Endodermal cell (in vitro differentiated cells): ENCODE data around the gene SMOC2. TPM values are rescaled to one million over a fixed set of nuclear protein-coding genes. Genes with fewer than 3 reads are reported as not detected.

Experiments used
- DNase-seq: peaks from one replicate; pipeline ENCODE4 v3.0.0-alpha.2; 2017
- H3K27ac ChIP-seq: 2 replicates; pipeline ENCODE4 v1.5.1; 2013; ENCODE audit warnings: mild to moderate bottlenecking, low read depth, low read length, moderate library complexity
- H3K27me3 ChIP-seq: 2 replicates; pipeline ENCODE4 v1.6.1; 2013; ENCODE audit warnings: mild to moderate bottlenecking, low read length, moderate library complexity; ENCODE audit not compliant: insufficient read depth, control insufficient read depth, poor library complexity, severe bottlenecking
- H3K36me3 ChIP-seq: 2 replicates; pipeline ENCODE4 v1.7.0; 2013; ENCODE audit warnings: mild to moderate bottlenecking, low read length, moderate library complexity; ENCODE audit not compliant: control insufficient read depth, insufficient read depth
- H3K4me1 ChIP-seq: one replicate; pipeline ENCODE4 v1.7.0; 2013; ENCODE audit warnings: low read length; ENCODE audit not compliant: control insufficient read depth, insufficient read depth
- H3K4me3 ChIP-seq: 2 replicates; pipeline ENCODE4 v1.5.1; 2013; ENCODE audit warnings: mild to moderate bottlenecking, low read length, moderate library complexity
- H3K9ac ChIP-seq: 2 replicates; pipeline ENCODE4 v1.6.1; 2013; ENCODE audit warnings: mild to moderate bottlenecking, low read length, moderate library complexity; ENCODE audit not compliant: poor library complexity, severe bottlenecking; ENCODE audit errors: extremely low read depth
- H3K9me3 ChIP-seq: 2 replicates; pipeline ENCODE4 v1.6.1; 2013; ENCODE audit warnings: mild to moderate bottlenecking, low read length, moderate library complexity; ENCODE audit not compliant: control insufficient read depth
- H3K27ac Mint-ChIP-seq: 2 replicates; pipeline ENCODE4 v1.8.0; 2020; ENCODE audit warnings: mixed read lengths
- H3K27me3 Mint-ChIP-seq: 2 replicates; pipeline ENCODE4 v1.8.0; 2021; ENCODE audit warnings: mild to moderate bottlenecking, mixed read lengths; ENCODE audit not compliant: insufficient read depth
- H3K36me3 Mint-ChIP-seq: 2 replicates; pipeline ENCODE4 v1.8.0; 2020; ENCODE audit warnings: low read depth, mixed read lengths
- H3K4me1 Mint-ChIP-seq: 2 replicates; pipeline ENCODE4 v1.8.0; 2020; ENCODE audit warnings: mixed read lengths
- H3K4me3 Mint-ChIP-seq: 2 replicates; pipeline ENCODE4 v1.8.0; 2020; ENCODE audit warnings: mild to moderate bottlenecking, moderate library complexity, mixed read lengths
- H3K9me3 Mint-ChIP-seq: 2 replicates; pipeline ENCODE4 v1.8.0; 2020; ENCODE audit warnings: mild to moderate bottlenecking, mixed read lengths
- WGBS, 2 experiments: methylation state at CpG; one replicate each; pipeline versions ENCODE4 v1.1.5 to v1.1.7; 2013; ENCODE audit warnings: missing lambda C conversion rate in 2 of 2, mixed read lengths in 1 of 2; ENCODE audit not compliant: insufficient coverage in 1 of 2, insufficient read length in 1 of 2; 5-methylcytosine and 5-hydroxymethylcytosine counted together
- total RNA-seq, 2 donors: library from RNA; stranded (reverse); fragmentation: NEBNext Ultra II Directional in 1 of 2; extraction: Animal tissue kit (Norgen Biotek cat#: 25700) in 1 of 2; gene quantifications; 2 replicates in 1 of 2; 3 replicates in 1 of 2; pipeline ENCODE4 v1.2.1, GENCODE V29; 2021
- TF ChIP-seq, protein P1 (sequence below): fragments of 200-600 bp; sonication (generic); conservative IDR thresholded peaks from 2 replicates; pipeline ENCODE4 v1.5.0; 2021; ENCODE audit warnings: antibody characterized with exemption, mild to moderate bottlenecking

Gene SMOC2
- total RNA-seq, 2 donors from 2014 or later: 0.20 TPM; not detected in 1

DNA sequence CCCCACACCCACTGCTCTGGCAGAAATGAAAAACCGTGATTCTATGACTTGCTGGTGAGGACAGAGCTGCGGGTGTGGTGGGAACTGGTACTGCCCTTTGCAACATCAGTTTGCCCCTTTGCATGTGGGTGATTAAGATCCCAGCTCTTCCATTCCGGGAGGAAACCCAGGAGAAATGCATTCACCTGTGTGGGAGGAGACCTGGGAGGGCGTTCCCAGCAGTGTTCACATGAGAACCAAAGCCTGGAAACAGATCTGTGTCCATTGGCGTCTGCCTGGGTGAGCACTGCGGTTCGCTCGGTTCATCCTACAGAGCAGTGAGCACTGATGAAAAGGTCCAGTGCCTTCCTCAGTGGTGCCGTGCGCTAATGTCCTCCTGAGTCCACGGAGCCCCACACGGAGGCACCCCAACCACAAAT is 89.7 kb downstream of the SMOC2 start:
- Histone ChIP-seq H3K9me3 (no peaks in the 10 kb centered on the region), H3K36me3 (no peaks in the 10 kb centered on the region), H3K27me3 (no peaks in the 10 kb centered on the region), H3K4me1 (no peaks in the 10 kb centered on the region), H3K9ac (no peak overlapping the region), H3K4me3 (no peak overlapping the region), H3K27ac (no peak overlapping the region)
- Mint-ChIP-seq H3K27ac (no peak overlapping the region), H3K9me3 (no peaks in the 10 kb centered on the region), H3K36me3 (no peaks in the 10 kb centered on the region), H3K27me3 (peaks cover 2% of the 10 kb centered on the region), H3K4me1 (no peaks in the 10 kb centered on the region), H3K4me3 (no peak overlapping the region)
- no peak for DNase-seq
- WGBS, 2 experiments: 86 to 89% methylated on average over 6 to 12 of the region's 12 CpGs
- TF ChIP-seq, protein P1, sequence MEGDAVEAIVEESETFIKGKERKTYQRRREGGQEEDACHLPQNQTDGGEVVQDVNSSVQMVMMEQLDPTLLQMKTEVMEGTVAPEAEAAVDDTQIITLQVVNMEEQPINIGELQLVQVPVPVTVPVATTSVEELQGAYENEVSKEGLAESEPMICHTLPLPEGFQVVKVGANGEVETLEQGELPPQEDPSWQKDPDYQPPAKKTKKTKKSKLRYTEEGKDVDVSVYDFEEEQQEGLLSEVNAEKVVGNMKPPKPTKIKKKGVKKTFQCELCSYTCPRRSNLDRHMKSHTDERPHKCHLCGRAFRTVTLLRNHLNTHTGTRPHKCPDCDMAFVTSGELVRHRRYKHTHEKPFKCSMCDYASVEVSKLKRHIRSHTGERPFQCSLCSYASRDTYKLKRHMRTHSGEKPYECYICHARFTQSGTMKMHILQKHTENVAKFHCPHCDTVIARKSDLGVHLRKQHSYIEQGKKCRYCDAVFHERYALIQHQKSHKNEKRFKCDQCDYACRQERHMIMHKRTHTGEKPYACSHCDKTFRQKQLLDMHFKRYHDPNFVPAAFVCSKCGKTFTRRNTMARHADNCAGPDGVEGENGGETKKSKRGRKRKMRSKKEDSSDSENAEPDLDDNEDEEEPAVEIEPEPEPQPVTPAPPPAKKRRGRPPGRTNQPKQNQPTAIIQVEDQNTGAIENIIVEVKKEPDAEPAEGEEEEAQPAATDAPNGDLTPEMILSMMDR: peak; percentile 53

DNA sequence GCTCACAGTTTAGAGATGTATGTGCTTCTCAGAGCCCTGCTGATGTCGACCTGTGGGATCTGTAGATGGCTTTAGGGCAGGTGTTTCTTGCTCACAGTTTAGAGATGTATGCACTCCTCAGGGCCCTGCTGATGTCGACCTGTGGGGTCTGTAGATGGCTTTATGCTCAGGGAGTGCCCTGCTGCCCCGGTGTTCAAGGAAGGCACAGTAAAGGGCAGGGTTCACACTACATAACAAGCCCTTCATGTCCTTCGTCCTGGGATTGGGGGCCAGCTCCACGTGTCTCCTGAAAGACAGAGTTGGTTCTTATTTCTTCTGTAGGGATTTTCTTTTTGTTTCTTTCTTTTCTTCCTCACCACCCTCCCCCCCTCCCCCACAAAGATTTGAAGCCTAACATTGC is 91.1 kb downstream of the SMOC2 start:
- TF ChIP-seq, protein P1: no peak
- 83% methylated on average over 1 to 5 of the region's 5 CpGs for WGBS, 2 experiments

DNA sequence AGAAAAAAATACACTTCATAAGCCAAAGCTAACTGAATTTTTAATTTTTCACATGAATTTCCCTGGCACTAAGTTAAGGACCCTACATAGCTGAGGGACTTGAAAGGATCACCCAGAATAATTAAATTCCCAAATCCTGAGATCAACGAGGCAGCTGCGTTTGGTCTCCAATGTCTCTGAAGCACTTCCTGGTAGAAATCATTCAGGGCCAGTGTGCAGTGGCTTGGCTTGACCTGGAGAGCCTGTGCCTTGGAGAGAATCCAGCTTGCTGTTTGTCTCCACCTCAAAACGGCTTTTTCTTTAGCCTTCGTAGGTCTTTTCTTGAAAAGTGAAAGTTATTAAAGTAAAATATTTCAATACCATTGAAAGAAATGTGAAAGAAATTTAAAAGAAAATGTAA is 92.4 kb downstream of the SMOC2 start:
- Histone ChIP-seq H3K27me3 (no peaks in the 10 kb centered on the region), H3K27ac (no peak overlapping the region), H3K4me1 (no peaks in the 10 kb centered on the region), H3K4me3 (no peak overlapping the region), H3K36me3 (no peaks in the 10 kb centered on the region), H3K9ac (no peak overlapping the region), H3K9me3 (no peaks in the 10 kb centered on the region)
- Mint-ChIP-seq H3K9me3 (no peaks in the 10 kb centered on the region), H3K27me3 (peaks cover 2% of the 10 kb centered on the region), H3K4me3 (no peak overlapping the region), H3K27ac (no peak overlapping the region), H3K36me3 (no peaks in the 10 kb centered on the region), H3K4me1 (no peaks in the 10 kb centered on the region)
- TF ChIP-seq, protein P1: no peak
- WGBS, 2 experiments: 94 to 100% methylated on average over 2 to 3 of the region's 4 CpGs
- DNase-seq: no peak

More for the DNA sequence above, 91.1 kb downstream of the SMOC2 start:
- Mint-ChIP-seq H3K4me1 (no peaks in the 10 kb centered on the region), H3K9me3 (no peaks in the 10 kb centered on the region), H3K27me3 (peaks cover 2% of the 10 kb centered on the region), H3K36me3 (no peaks in the 10 kb centered on the region), H3K27ac (no peak overlapping the region), H3K4me3 (no peak overlapping the region)
- H3K4me3 ChIP-seq: no peak overlapping the region
- H3K9me3 ChIP-seq: no peaks in the 10 kb centered on the region
- DNase-seq: no peak
- H3K4me1 ChIP-seq: no peaks in the 10 kb centered on the region
- H3K36me3 ChIP-seq: no peaks in the 10 kb centered on the region
- no peak overlapping the region for H3K27ac ChIP-seq
- no peak overlapping the region for H3K9ac ChIP-seq
- H3K27me3 ChIP-seq: no peaks in the 10 kb centered on the region
